Caco-2 (cell line): Measurements from ENCODE around the gene NFIX. TPM values are rescaled to one million over a fixed set of nuclear protein-coding genes. Genes with fewer than 3 reads are reported as not detected.

Experiments used
- BruUV-seq: library from RNA; stranded (reverse); fragments of 400-500 nt; replicated peaks from 2 replicates; lab custom pipeline; 2021; lab: Mats Ljungman, UMichigan
- CTCF ChIA-PET: fragments of 300-600 bp; sonication (Branson Sonifier 250); formaldehyde crosslinking; loops from one replicate; lab custom pipeline; 2022; ENCODE audit warnings: antibody characterized with exemption; lab: Charles Lee
- POLR2A ChIA-PET: fragments of 300-600 bp; sonication (Branson Sonifier 250); formaldehyde crosslinking; loops from one replicate; lab custom pipeline; 2022; ENCODE audit warnings: antibody characterized with exemption; lab: Charles Lee
- DNase-seq, 2 experiments: peaks; one replicate each; pipeline versions ENCODE4 v3.0.0 to v3.0.0-alpha.2; 2020 to 2022
- H3K27me3 ChIP-seq: replicated peaks from 2 replicates; pipeline ENCODE4 v1.6.0; 2011; ENCODE audit warnings: low read length; ENCODE audit not compliant: control insufficient read depth, insufficient read depth
- H3K36me3 ChIP-seq: 2 replicates; pipeline ENCODE4 v1.5.1; 2011; ENCODE audit warnings: low read length; ENCODE audit not compliant: control insufficient read depth, insufficient read depth
- H3K4me1 ChIP-seq: fragments of 250-450 bp; sonication (Bioruptor Pico); 2 replicates; pipeline ENCODE4 v1.5.1; 2020; ENCODE audit warnings: mild to moderate bottlenecking
- H3K4me3 ChIP-seq: 2 replicates; pipeline ENCODE4 v1.5.1; 2011; ENCODE audit warnings: low read depth, mild to moderate bottlenecking, control low read depth, low read length
- H3K9me3 ChIP-seq: fragments of 250-450 bp; sonication (Bioruptor Pico); 2 replicates; pipeline ENCODE4 v1.5.1; 2020; ENCODE audit warnings: mild to moderate bottlenecking, moderate library complexity
- H3K27ac Mint-ChIP-seq: one replicate; pipeline ENCODE4 v1.8.0; 2022; ENCODE audit warnings: mixed read lengths; ENCODE audit not compliant: unreplicated experiment
- H3K27me3 Mint-ChIP-seq: one replicate; pipeline ENCODE4 v1.8.0; 2022; ENCODE audit warnings: mixed read lengths; ENCODE audit not compliant: insufficient read depth, unreplicated experiment
- H3K36me3 Mint-ChIP-seq: one replicate; pipeline ENCODE4 v1.8.0; 2022; ENCODE audit warnings: mild to moderate bottlenecking, mixed read lengths; ENCODE audit not compliant: insufficient read depth, unreplicated experiment
- H3K4me1 Mint-ChIP-seq: one replicate; pipeline ENCODE4 v1.8.0; 2022; ENCODE audit warnings: low read depth, mixed read lengths; ENCODE audit not compliant: unreplicated experiment
- H3K4me3 Mint-ChIP-seq: one replicate; pipeline ENCODE4 v1.8.0; 2022; ENCODE audit warnings: mild to moderate bottlenecking, moderate library complexity, mixed read lengths; ENCODE audit not compliant: unreplicated experiment
- H3K9me3 Mint-ChIP-seq: one replicate; pipeline ENCODE4 v1.8.0; 2022; ENCODE audit warnings: mixed read lengths; ENCODE audit not compliant: unreplicated experiment
- CTCF ChIP-seq, 2 experiments: fragments of 200-600 bp in 1 of 2; IDR thresholded peaks; 1 replicate in 1 of 2; 2 replicates in 1 of 2; pipeline versions ENCODE4 v1.5.1 to v1.8.0; 2011 to 2022; ENCODE audit warnings: antibody characterized with exemption in 1 of 2, control low read depth in 1 of 2, inconsistent platforms in 1 of 2, low read depth in 1 of 2, low read length in 1 of 2, mild to moderate bottlenecking in 1 of 2, moderate library complexity in 1 of 2; ENCODE audit not compliant: insufficient read depth in 1 of 2, severe bottlenecking in 1 of 2, unreplicated experiment in 1 of 2
- intact Hi-C: fragments of 100-400 bp; cut with micrococcal nuclease; formaldehyde crosslinking; loops from one replicate; pipeline ENCODE4 v1.10.0; 2022; ENCODE audit not compliant: unreplicated experiment
- total RNA-seq: library from RNA; stranded (reverse); gene quantifications from 2 replicates; pipeline ENCODE4 v1.2.3, GENCODE V29; 2022

NFIX gene
- total RNA-seq, 1 experiment from 2014 or later: 0.82 TPM

- no peak overlapping the region for H3K4me3 Mint-ChIP-seq
- H3K4me1 Mint-ChIP-seq: no peaks in the 10 kb centered on the region
- H3K27me3 ChIP-seq: no peaks in the 10 kb centered on the region; the same call in none of the 2 replicates
- H3K9me3 ChIP-seq: no peaks in the 10 kb centered on the region
- no peak for TF ChIP-seq CTCF (IDR thresholded peaks at IDR 0.05; ENCODE audit: insufficient read depth in 1 of 2, low read depth in 1 of 2, low read length in 1 of 2, severe bottlenecking in 1 of 2, unreplicated experiment in 1 of 2)
- ChIA-PET CTCF (interaction anchor here (0.7 to 0.9 kb wide), 2 partner anchors 17 to 26 kb away, joined by 3 to 4 read pairs; no protein-coding TSS in a partner anchor), POLR2A (no interaction called here)
- H3K27ac Mint-ChIP-seq: no peak overlapping the region
- H3K27me3 Mint-ChIP-seq: peaks cover 51% of the 10 kb centered on the region
- no TSS peak for BruUV-seq
- no peaks in the 10 kb centered on the region for H3K9me3 Mint-ChIP-seq
- H3K4me3 ChIP-seq: no peak overlapping the region
- no peaks in the 10 kb centered on the region for H3K36me3 ChIP-seq
- no peaks in the 10 kb centered on the region for H3K36me3 Mint-ChIP-seq
- no peaks in the 10 kb centered on the region for H3K4me1 ChIP-seq
- intact Hi-C loops: no loop called here
- no peak for DNase-seq
These were observed 49.1 kb downstream of the NFIX start for GRCh38 chr19:13044231-13044836.

DNA sequence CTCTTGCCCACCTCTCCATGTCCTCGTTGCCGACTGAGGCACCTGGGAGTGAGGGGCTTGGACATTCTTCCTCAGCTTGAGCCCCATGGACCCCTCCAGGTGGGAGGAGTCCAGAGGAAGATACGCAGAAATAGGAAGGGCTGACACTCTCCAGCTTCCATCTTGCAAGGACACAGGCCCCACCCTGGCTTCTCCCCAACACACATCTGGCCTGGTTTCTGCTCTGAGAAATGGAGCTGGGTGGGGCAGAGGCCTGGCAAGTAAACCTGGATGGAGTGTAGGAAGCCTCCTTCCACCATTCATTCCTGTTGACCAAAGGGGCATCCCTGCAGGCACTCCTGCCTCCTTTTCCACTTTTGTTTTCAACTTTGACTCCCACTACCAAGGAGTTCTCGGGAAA, 50.5 kb downstream of the NFIX start:
- Histone ChIP-seq H3K27me3 (no peaks in the 10 kb centered on the region; the same call in 1 of the 2 replicates), H3K36me3 (no peaks in the 10 kb centered on the region), H3K4me3 (no peak overlapping the region), H3K4me1 (peaks cover under 1% of the 10 kb centered on the region; the same call in 1 of the 2 replicates), H3K9me3 (no peaks in the 10 kb centered on the region)
- Mint-ChIP-seq H3K27ac (no peak overlapping the region), H3K27me3 (peaks cover 51% of the 10 kb centered on the region), H3K4me3 (no peak overlapping the region), H3K9me3 (no peaks in the 10 kb centered on the region), H3K36me3 (no peaks in the 10 kb centered on the region), H3K4me1 (no peaks in the 10 kb centered on the region)
- ChIA-PET POLR2A (no interaction called here), CTCF (interaction anchor here (0.9 kb wide), 1 partner anchor 68 kb away, joined by 5 read pairs; no protein-coding TSS in a partner anchor)
- no peak for DNase-seq
- intact Hi-C loops: no loop called here
- no TSS peak for BruUV-seq
- no peak for TF ChIP-seq CTCF (IDR thresholded peaks at IDR 0.05; ENCODE audit: insufficient read depth in 1 of 2, low read depth in 1 of 2, low read length in 1 of 2, severe bottlenecking in 1 of 2, unreplicated experiment in 1 of 2)

DNA sequence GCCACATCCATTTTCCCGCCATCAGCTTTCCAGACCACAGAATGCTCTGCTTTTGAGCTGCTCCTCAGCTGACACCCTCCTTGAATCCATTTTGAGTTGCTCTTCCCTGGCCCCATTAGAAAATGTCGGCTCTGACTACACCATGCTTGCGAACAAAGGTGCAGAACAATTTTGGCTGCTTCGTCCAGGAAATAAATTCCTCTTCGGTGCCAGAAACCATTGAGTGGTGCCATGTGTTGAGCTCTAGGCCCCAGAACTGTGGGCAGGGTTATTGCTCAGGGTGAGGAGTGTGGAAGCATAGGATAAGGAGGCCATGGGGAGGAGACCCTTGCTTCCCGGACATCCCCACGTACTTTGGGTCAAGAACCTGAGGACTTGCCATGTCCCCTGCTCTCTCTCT, 52.1 kb downstream of the NFIX start:
- BruUV-seq: no TSS peak
- Histone ChIP-seq H3K4me3 (no peak overlapping the region), H3K9me3 (no peaks in the 10 kb centered on the region), H3K4me1 (peaks cover 8% of the 10 kb centered on the region), H3K36me3 (no peaks in the 10 kb centered on the region), H3K27me3 (peaks cover 4% of the 10 kb centered on the region)
- no peaks in the 10 kb centered on the region for H3K9me3 Mint-ChIP-seq
- no peak overlapping the region for H3K4me3 Mint-ChIP-seq
- peaks cover 11% of the 10 kb centered on the region for H3K4me1 Mint-ChIP-seq
- CTCF ChIA-PET: no interaction called here
- H3K27ac Mint-ChIP-seq: no peak overlapping the region
- peaks cover 51% of the 10 kb centered on the region for H3K27me3 Mint-ChIP-seq
- intact Hi-C loops: no loop called here
- POLR2A ChIA-PET: no interaction called here
- H3K36me3 Mint-ChIP-seq: peaks cover 8% of the 10 kb centered on the region
- TF ChIP-seq CTCF (IDR thresholded peaks at IDR 0.05; ENCODE audit: insufficient read depth in 1 of 2, low read depth in 1 of 2, low read length in 1 of 2, severe bottlenecking in 1 of 2, unreplicated experiment in 1 of 2): no peak
- DNase-seq: no peak
